Naive thymus-derived CD8-positive, alpha-beta T cell (primary cell): Measurements from ENCODE around the gene SLC16A9. TPM values are rescaled to one million over a fixed set of nuclear protein-coding genes. Genes with fewer than 3 reads are reported as not detected.

Experiments used
- ATAC-seq, 2 donors: fragments of 150-1000 bp; cut with Tn5 transposase in 1 of 2; sonication (Bioruptor Pico), chemical (Tn5 transposase) in 1 of 2; 1 replicate in 1 of 2; 2 replicates in 1 of 2; pipeline ENCODE4 v1.10.0; 2021; ENCODE audit warnings: mild to moderate bottlenecking in 2 of 2, moderate library complexity in 2 of 2
- POLR2A ChIA-PET: fragments of 350-600 bp; sonication (Branson Sonifier 250); formaldehyde crosslinking; loops from one replicate; lab custom pipeline; 2021; ENCODE audit warnings: antibody characterized with exemption; lab: Charles Lee
- DNase-seq, 10 donors: peaks; one replicate each; pipeline versions ENCODE4 v3.0.0 to v3.0.0-alpha.2; 2020 to 2022
- H3K27ac Mint-ChIP-seq, 10 donors: one replicate each; pipeline ENCODE4 v1.8.0; 2020 to 2022; ENCODE audit warnings: mild to moderate bottlenecking in 10 of 10, mixed read lengths in 10 of 10, moderate library complexity in 4 of 10, inconsistent platforms in 1 of 10
- H3K27me3 Mint-ChIP-seq, 5 donors: one replicate each; pipeline ENCODE4 v1.8.0; 2021 to 2022; ENCODE audit warnings: mixed read lengths in 5 of 5
- H3K36me3 Mint-ChIP-seq, 3 donors: one replicate each; pipeline ENCODE4 v1.8.0; 2020 to 2022; ENCODE audit warnings: mixed read lengths in 3 of 3, mild to moderate bottlenecking in 2 of 3, inconsistent platforms in 1 of 3
- H3K4me1 Mint-ChIP-seq, 4 donors: one replicate each; pipeline ENCODE4 v1.8.0; 2021 to 2022; ENCODE audit warnings: mixed read lengths in 4 of 4
- H3K4me3 Mint-ChIP-seq, 10 donors: one replicate each; pipeline ENCODE4 v1.8.0; 2020 to 2022; ENCODE audit warnings: mild to moderate bottlenecking in 10 of 10, mixed read lengths in 10 of 10, moderate library complexity in 6 of 10, inconsistent platforms in 1 of 10
- H3K9me3 Mint-ChIP-seq, 9 donors: one replicate each; pipeline ENCODE4 v1.8.0; 2020 to 2022; ENCODE audit warnings: mixed read lengths in 9 of 9, mild to moderate bottlenecking in 3 of 9, inconsistent platforms in 1 of 9, moderate library complexity in 1 of 9
- polyA plus RNA-seq, 3 donors: library from polyadenylated mRNA; unstranded; fragments of 300-500 nt; fragmentation: Illumina TruSeq; gene quantifications; one replicate each; pipeline ENCODE4 v1.2.3, GENCODE V29; 2021
- total RNA-seq, 8 experiments: library from RNA in 2 of 8; stranded (reverse) in 2 of 8; gene quantifications; one replicate each; pipeline ENCODE4 v1.2.3 and lab custom pipeline; 2021 to 2026

SLC16A9 gene
- total and polyA plus RNA-seq, 5 experiments from 2014 or later, result not detected

GRCh38 chr10:59711871-59712494 lies 2.3 kb upstream of the SLC16A9 start:
- H3K27me3 Mint-ChIP-seq, result peaks cover 15 to 80% (median 42%) of the 10 kb centered on the region in 5 donors
- POLR2A ChIA-PET, result no interaction called here
- H3K4me3 Mint-ChIP-seq, result no peak overlapping the region
- no peaks in the 10 kb centered on the region for H3K36me3 Mint-ChIP-seq
- ATAC-seq (no peak), DNase-seq (no peak)
- H3K4me1 Mint-ChIP-seq, result peaks cover 0 to 8% (median 3%) of the 10 kb centered on the region in 4 donors
- H3K27ac Mint-ChIP-seq, result no peak overlapping the region
- no peaks in the 10 kb centered on the region for H3K9me3 Mint-ChIP-seq

GRCh38 chr10:59708816-59709394 lies 745 bp downstream of the SLC16A9 start:
- DNase-seq (no peak), ATAC-seq (no peak)
- H3K27ac Mint-ChIP-seq, result no peak overlapping the region
- H3K9me3 Mint-ChIP-seq, result no peaks in the 10 kb centered on the region
- peaks cover 21 to 89% (median 45%) of the 10 kb centered on the region in 5 donors for H3K27me3 Mint-ChIP-seq
- H3K4me1 Mint-ChIP-seq, result peaks cover 0 to 8% (median 3%) of the 10 kb centered on the region in 4 donors
- no peaks in the 10 kb centered on the region for H3K36me3 Mint-ChIP-seq
- H3K4me3 Mint-ChIP-seq, result peak overlapping the region in 4 of 10 donors; percentile 11 to 50 (median 40)
- POLR2A ChIA-PET, result no interaction called here

- no peaks in the 10 kb centered on the region for H3K36me3 Mint-ChIP-seq
- peaks cover 21 to 75% (median 43%) of the 10 kb centered on the region in 5 donors for H3K27me3 Mint-ChIP-seq
- DNase-seq, result no peak
- H3K27ac Mint-ChIP-seq, result no peak overlapping the region
- peaks cover 0 to 8% (median 3%) of the 10 kb centered on the region in 4 donors for H3K4me1 Mint-ChIP-seq
- POLR2A ChIA-PET, result no interaction called here
- ATAC-seq, result no peak
- H3K4me3 Mint-ChIP-seq, result no peak overlapping the region
- H3K9me3 Mint-ChIP-seq, result no peaks in the 10 kb centered on the region
Observed at GRCh38 chr10:59706851-59707797, 2.5 kb downstream of the SLC16A9 start.

- H3K36me3 Mint-ChIP-seq, result no peaks in the 10 kb centered on the region
- ATAC-seq (no peak), DNase-seq (no peak)
- H3K27ac Mint-ChIP-seq, result no peak overlapping the region
- no peak overlapping the region for H3K4me3 Mint-ChIP-seq
- peaks cover 0 to 8% (median 5%) of the 10 kb centered on the region in 4 donors for H3K4me1 Mint-ChIP-seq
- peaks cover 24 to 75% (median 42%) of the 10 kb centered on the region in 5 donors for H3K27me3 Mint-ChIP-seq
- H3K9me3 Mint-ChIP-seq, result no peaks in the 10 kb centered on the region
- POLR2A ChIA-PET, result no interaction called here
Observed at GRCh38 chr10:59705931-59706330, 3.7 kb downstream of the SLC16A9 start.

- no peaks in the 10 kb centered on the region for H3K36me3 Mint-ChIP-seq
- ATAC-seq, result no peak
- no peak for DNase-seq
- H3K4me1 Mint-ChIP-seq, result peaks cover 0 to 8% (median 3%) of the 10 kb centered on the region in 4 donors
- no peaks in the 10 kb centered on the region for H3K9me3 Mint-ChIP-seq
- no peak overlapping the region for H3K4me3 Mint-ChIP-seq
- H3K27ac Mint-ChIP-seq, result no peak overlapping the region
- POLR2A ChIA-PET, result no interaction called here
- H3K27me3 Mint-ChIP-seq, result peaks cover 24 to 77% (median 41%) of the 10 kb centered on the region in 5 donors
Observed at GRCh38 chr10:59704630-59705029, 5.0 kb downstream of the SLC16A9 start.

- Mint-ChIP-seq H3K36me3 (no peaks in the 10 kb centered on the region), H3K4me1 (peaks cover 0 to 3% (median 0%) of the 10 kb centered on the region in 4 donors), H3K4me3 (no peak overlapping the region), H3K9me3 (no peaks in the 10 kb centered on the region), H3K27ac (no peak overlapping the region), H3K27me3 (peaks cover 20 to 69% (median 36%) of the 10 kb centered on the region in 5 donors)
- ATAC-seq (no peak), DNase-seq (no peak)
- POLR2A ChIA-PET, result no interaction called here
Observed at GRCh38 chr10:59702347-59702746, 7.3 kb downstream of the SLC16A9 start.

GRCh38 chr10:59700709-59701108 lies 8.9 kb downstream of the SLC16A9 start:
- Mint-ChIP-seq H3K36me3 (no peaks in the 10 kb centered on the region), H3K27me3 (peaks cover 16 to 53% (median 21%) of the 10 kb centered on the region in 5 donors), H3K27ac (no peak overlapping the region), H3K4me3 (no peak overlapping the region), H3K4me1 (peaks cover 0 to 3% (median 0%) of the 10 kb centered on the region in 4 donors), H3K9me3 (peaks cover 0 to 2% (median 0%) of the 10 kb centered on the region in 9 donors)
- ATAC-seq (no peak), DNase-seq (no peak)
- POLR2A ChIA-PET, result no interaction called here

GRCh38 chr10:59698326-59698725 lies 11.3 kb downstream of the SLC16A9 start:
- no peaks in the 10 kb centered on the region for H3K36me3 Mint-ChIP-seq
- H3K9me3 Mint-ChIP-seq, result peaks cover 0 to 5% (median 0%) of the 10 kb centered on the region in 9 donors

GRCh38 chr10:59695637-59696036 lies 14.0 kb downstream of the SLC16A9 start:
- peaks cover 0 to 5% (median 0%) of the 10 kb centered on the region in 9 donors for H3K9me3 Mint-ChIP-seq
- POLR2A ChIA-PET, result no interaction called here
- no peaks in the 10 kb centered on the region for H3K4me1 Mint-ChIP-seq
- H3K27ac Mint-ChIP-seq, result no peak overlapping the region
- no peak for ATAC-seq
- H3K27me3 Mint-ChIP-seq, result peaks cover 1 to 16% (median 6%) of the 10 kb centered on the region in 5 donors
- no peak for DNase-seq
- no peaks in the 10 kb centered on the region for H3K36me3 Mint-ChIP-seq
- no peak overlapping the region for H3K4me3 Mint-ChIP-seq

More at GRCh38 chr10:59698326-59698725, 11.3 kb downstream of the SLC16A9 start:
- peaks cover 0 to 3% (median 0%) of the 10 kb centered on the region in 4 donors for H3K4me1 Mint-ChIP-seq
- H3K4me3 Mint-ChIP-seq, result no peak overlapping the region
- ATAC-seq (no peak), DNase-seq (peak in 1 of 10 donors; percentile 41)
- H3K27ac Mint-ChIP-seq, result no peak overlapping the region
- POLR2A ChIA-PET, result no interaction called here
- H3K27me3 Mint-ChIP-seq, result peaks cover 5 to 32% (median 15%) of the 10 kb centered on the region in 5 donors

GRCh38 chr10:59694936-59695335 lies 14.7 kb downstream of the SLC16A9 start:
- no peak for DNase-seq
- Mint-ChIP-seq H3K4me1 (no peaks in the 10 kb centered on the region), H3K27me3 (peaks cover 5 to 10% (median 8%) of the 10 kb centered on the region in 5 donors), H3K4me3 (no peak overlapping the region), H3K9me3 (peaks cover 0 to 5% (median 0%) of the 10 kb centered on the region in 9 donors), H3K27ac (no peak overlapping the region), H3K36me3 (no peaks in the 10 kb centered on the region)
- POLR2A ChIA-PET, result no interaction called here
- no peak for ATAC-seq

- Mint-ChIP-seq H3K9me3 (peaks cover 0 to 5% (median 0%) of the 10 kb centered on the region in 9 donors), H3K4me3 (no peak overlapping the region), H3K27ac (no peak overlapping the region), H3K36me3 (no peaks in the 10 kb centered on the region), H3K27me3 (peaks cover 3 to 17% (median 5%) of the 10 kb centered on the region in 5 donors), H3K4me1 (peaks cover 0 to 5% (median 0%) of the 10 kb centered on the region in 4 donors)
- ATAC-seq, result no peak
- POLR2A ChIA-PET, result no interaction called here
- no peak for DNase-seq
Observed at GRCh38 chr10:59692113-59692512, 17.5 kb downstream of the SLC16A9 start.

- ATAC-seq, result no peak
- H3K27me3 Mint-ChIP-seq, result peaks cover 5 to 17% (median 7%) of the 10 kb centered on the region in 5 donors
- no peak overlapping the region for H3K27ac Mint-ChIP-seq
- H3K9me3 Mint-ChIP-seq, result no peaks in the 10 kb centered on the region
- POLR2A ChIA-PET, result no interaction called here
- H3K4me1 Mint-ChIP-seq, result peaks cover 0 to 5% (median 0%) of the 10 kb centered on the region in 4 donors
- DNase-seq, result no peak
- no peaks in the 10 kb centered on the region for H3K36me3 Mint-ChIP-seq
- H3K4me3 Mint-ChIP-seq, result no peak overlapping the region
Observed at GRCh38 chr10:59688921-59689351, 20.7 kb downstream of the SLC16A9 start.
